ENCODE results near the gene AKAP6.

DNA sequence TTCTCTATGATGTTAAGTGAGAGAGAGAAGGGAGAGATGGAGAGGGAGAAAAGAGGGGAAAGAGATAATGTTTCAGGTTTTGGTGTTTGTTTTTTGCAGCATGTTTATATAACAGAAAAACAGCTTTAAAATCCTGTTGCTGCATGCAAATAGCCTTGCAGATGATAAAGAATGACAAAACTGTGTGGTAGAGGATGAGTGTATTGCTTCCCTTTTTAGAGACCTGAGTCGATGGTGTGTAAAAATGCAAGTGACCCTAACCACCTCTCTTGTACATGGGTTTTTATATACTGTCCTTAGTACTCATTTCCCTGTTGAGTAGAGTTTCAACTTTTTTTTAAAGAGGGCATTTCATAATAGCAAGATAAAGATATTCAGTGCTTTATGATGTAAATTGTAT is 249.1 kb downstream of the AKAP6 start:
- no peak for TF ChIP-seq MAX (IDR thresholded peaks at IDR 0.05)
- TF ChIP-seq CTCF (IDR thresholded peaks at IDR 0.05; ENCODE audit: low read depth, low read length, missing input control): no peak
- no peak for TF ChIP-seq REST (IDR thresholded peaks at IDR 0.05)
- no peak for TF ChIP-seq TAF1 (conservative IDR thresholded peaks at IDR 0.05)
- no peak for TF ChIP-seq GABPA (IDR thresholded peaks at IDR 0.05 in 1 of 2, conservative IDR thresholded peaks at IDR 0.05 in 1 of 2)
- TF ChIP-seq YY1 (IDR thresholded peaks at IDR 0.05): no peak
- no peak for TF ChIP-seq RAD21 (IDR thresholded peaks at IDR 0.05)
- TF ChIP-seq ATF3 (IDR thresholded peaks at IDR 0.05): no peak
- TF ChIP-seq HNF4G (IDR thresholded peaks at IDR 0.05): no peak
- TF ChIP-seq RXRA (IDR thresholded peaks at IDR 0.05): no peak
- TF ChIP-seq, protein P1, sequence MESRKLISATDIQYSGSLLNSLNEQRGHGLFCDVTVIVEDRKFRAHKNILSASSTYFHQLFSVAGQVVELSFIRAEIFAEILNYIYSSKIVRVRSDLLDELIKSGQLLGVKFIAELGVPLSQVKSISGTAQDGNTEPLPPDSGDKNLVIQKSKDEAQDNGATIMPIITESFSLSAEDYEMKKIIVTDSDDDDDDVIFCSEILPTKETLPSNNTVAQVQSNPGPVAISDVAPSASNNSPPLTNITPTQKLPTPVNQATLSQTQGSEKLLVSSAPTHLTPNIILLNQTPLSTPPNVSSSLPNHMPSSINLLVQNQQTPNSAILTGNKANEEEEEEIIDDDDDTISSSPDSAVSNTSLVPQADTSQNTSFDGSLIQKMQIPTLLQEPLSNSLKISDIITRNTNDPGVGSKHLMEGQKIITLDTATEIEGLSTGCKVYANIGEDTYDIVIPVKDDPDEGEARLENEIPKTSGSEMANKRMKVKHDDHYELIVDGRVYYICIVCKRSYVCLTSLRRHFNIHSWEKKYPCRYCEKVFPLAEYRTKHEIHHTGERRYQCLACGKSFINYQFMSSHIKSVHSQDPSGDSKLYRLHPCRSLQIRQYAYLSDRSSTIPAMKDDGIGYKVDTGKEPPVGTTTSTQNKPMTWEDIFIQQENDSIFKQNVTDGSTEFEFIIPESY (IDR thresholded peaks at IDR 0.05): no peak
- TF ChIP-seq EGR1 (IDR thresholded peaks at IDR 0.05; ENCODE audit: low read depth in 2 of 2): no peak
- TF ChIP-seq SP1 (IDR thresholded peaks at IDR 0.05): no peak
